HG03025 (cell line): ENCODE results near the gene ST7L.
"Not testable (repeated sequence)": the region's sequence is repeated elsewhere in the genome, so short reads cannot be mapped to it uniquely, and the experiment has no call there.

Experiments
- ATAC-seq: cut with Tn5 transposase; IDR thresholded peaks from one replicate; pipeline ENCODE4 v1.9.1; 2021; ENCODE audit warnings: mild to moderate bottlenecking, moderate library complexity; ENCODE audit not compliant: unreplicated experiment, low FRiP score

The ST7L gene

GRCh38 chr1:112618721-112619517 lies at the start of gene ST7L:
TSS of gene ST7L (minus strand) at chr1:112619141. CDS start at chr1:112619113, 28 bp downstream.
- ATAC-seq = no peak

GRCh38 chr1:112666946-112667345 lies 48.0 kb upstream of the ST7L start:
- ATAC-seq = no peak

GRCh38 chr1:112665857-112666256 lies 46.9 kb upstream of the ST7L start:
- no peak for ATAC-seq

- no peak for ATAC-seq
These were observed 32.3 kb upstream of the ST7L start for GRCh38 chr1:112651205-112651604.

GRCh38 chr1:112646225-112646624 lies 27.3 kb upstream of the ST7L start:
- ATAC-seq = no peak

- no peak for ATAC-seq
These were observed 24.1 kb upstream of the ST7L start for GRCh38 chr1:112643080-112643479.

- not testable (repeated sequence) for ATAC-seq
These were observed 21.5 kb upstream of the ST7L start for GRCh38 chr1:112640437-112640836.

- ATAC-seq = no peak
These were observed 19.1 kb upstream of the ST7L start for GRCh38 chr1:112638110-112638428.

GRCh38 chr1:112637254-112638109 lies 18.5 kb upstream of the ST7L start:
- no peak for ATAC-seq

GRCh38 chr1:112636597-112637253 lies 17.8 kb upstream of the ST7L start:
- ATAC-seq = no peak

GRCh38 chr1:112636056-112636455 lies 17.1 kb upstream of the ST7L start:
- ATAC-seq = no peak

GRCh38 chr1:112634367-112634766 lies 15.4 kb upstream of the ST7L start:
- ATAC-seq = no peak

- ATAC-seq = no peak
These were observed 14.7 kb upstream of the ST7L start for GRCh38 chr1:112633628-112634027.

GRCh38 chr1:112629256-112629655 lies 10.3 kb upstream of the ST7L start:
- ATAC-seq = no peak

GRCh38 chr1:112628516-112628915 lies 9.6 kb upstream of the ST7L start:
- ATAC-seq = no peak

- ATAC-seq = no peak
These were observed 7.9 kb upstream of the ST7L start for GRCh38 chr1:112626887-112627286.

- ATAC-seq = no peak
These were observed 7.3 kb upstream of the ST7L start for GRCh38 chr1:112626193-112626592.

GRCh38 chr1:112625696-112626095 lies 6.8 kb upstream of the ST7L start:
- ATAC-seq = no peak

GRCh38 chr1:112624493-112624892 lies 5.6 kb upstream of the ST7L start:
- not testable (repeated sequence) for ATAC-seq

GRCh38 chr1:112620377-112620695 lies 1.4 kb upstream of the ST7L start:
- ATAC-seq = no peak
